Left lobe of liver (tissue), 2 donors: ENCODE results near the gene RTN4RL1. TPM values are rescaled to one million over a fixed set of nuclear protein-coding genes. Genes with fewer than 3 reads are reported as not detected.
A peak's percentile ranks its signal among the peaks of the same experiment; 100 is the strongest.
"Not testable (repeated sequence)": the region's sequence is repeated elsewhere in the genome, so short reads cannot be mapped to it uniquely, and the experiment has no call there.

Experiments used
- ATAC-seq: fragments of 200-7000 bp; cut with Tn5 transposase; one replicate; pipeline ENCODE4 v1.9.1; 2020; ENCODE audit warnings: mild to moderate bottlenecking, moderate library complexity
- DNase-seq: peaks from one replicate; pipeline ENCODE4 v3.0.0-alpha.2; 2020; ENCODE audit warnings: low spot score
- total RNA-seq: library from RNA; stranded (reverse); gene quantifications from one replicate; pipeline ENCODE4 v1.2.1, GENCODE V29; 2021
- donor health status: DM: no; HTN: no; CAD: no; lungs with moderate emphysema.
- donor health status: DM: no; HTN: yes; CAD: no.

The RTN4RL1 gene
- total RNA-seq, 1 donor from 2014 or later: 1.8 TPM

GRCh38 chr17:1904273-1905182 lies 120.6 kb downstream of the RTN4RL1 start:
- ATAC-seq: peak; percentile 71
- no peak for DNase-seq

GRCh38 chr17:1899403-1900000 lies 125.6 kb downstream of the RTN4RL1 start:
- ATAC-seq (no peak), DNase-seq (no peak)

GRCh38 chr17:1898872-1899271 lies 126.3 kb downstream of the RTN4RL1 start:
- DNase-seq (no peak), ATAC-seq (no peak)

- ATAC-seq (no peak), DNase-seq (no peak)
These were observed 126.8 kb downstream of the RTN4RL1 start for GRCh38 chr17:1898332-1898731.

- DNase-seq (no peak), ATAC-seq (no peak)
These were observed 128.0 kb downstream of the RTN4RL1 start for GRCh38 chr17:1897105-1897656.

GRCh38 chr17:1896243-1897104 lies 128.7 kb downstream of the RTN4RL1 start:
- no peak for DNase-seq

GRCh38 chr17:1895479-1895878 lies 129.7 kb downstream of the RTN4RL1 start:
- DNase-seq, ATAC-seq: not testable (repeated sequence)

More at GRCh38 chr17:1896243-1897104, 128.7 kb downstream of the RTN4RL1 start:
- ATAC-seq: no peak

GRCh38 chr17:1894753-1895339 lies 130.3 kb downstream of the RTN4RL1 start:
- ATAC-seq (no peak), DNase-seq (no peak)

- ATAC-seq: no peak
- DNase-seq: no peak
These were observed 134.2 kb downstream of the RTN4RL1 start for GRCh38 chr17:1890758-1891450.

GRCh38 chr17:1888741-1889140 lies 136.4 kb downstream of the RTN4RL1 start:
- DNase-seq: no peak

More at GRCh38 chr17:1888741-1889140, 136.4 kb downstream of the RTN4RL1 start:
- no peak for ATAC-seq

Other genes starting within 250 kb of the RTN4RL1 start
- 6.4 TPM for gene SMYD4, start 195.4 kb downstream of the RTN4RL1 start, total RNA-seq
- 33.3 TPM for gene RPA1, start 195.3 kb downstream of the RTN4RL1 start, total RNA-seq
- gene DPH1, start 4.8 kb upstream of the RTN4RL1 start, total RNA-seq: 38.8 TPM
- gene OVCA2, start 16.7 kb upstream of the RTN4RL1 start, total RNA-seq: 15.3 TPM
- gene HIC1, start 29.8 kb upstream of the RTN4RL1 start, total RNA-seq: 9.9 TPM